ENCODE data around the gene TRPC4.

TRPC4 gene

DNA sequence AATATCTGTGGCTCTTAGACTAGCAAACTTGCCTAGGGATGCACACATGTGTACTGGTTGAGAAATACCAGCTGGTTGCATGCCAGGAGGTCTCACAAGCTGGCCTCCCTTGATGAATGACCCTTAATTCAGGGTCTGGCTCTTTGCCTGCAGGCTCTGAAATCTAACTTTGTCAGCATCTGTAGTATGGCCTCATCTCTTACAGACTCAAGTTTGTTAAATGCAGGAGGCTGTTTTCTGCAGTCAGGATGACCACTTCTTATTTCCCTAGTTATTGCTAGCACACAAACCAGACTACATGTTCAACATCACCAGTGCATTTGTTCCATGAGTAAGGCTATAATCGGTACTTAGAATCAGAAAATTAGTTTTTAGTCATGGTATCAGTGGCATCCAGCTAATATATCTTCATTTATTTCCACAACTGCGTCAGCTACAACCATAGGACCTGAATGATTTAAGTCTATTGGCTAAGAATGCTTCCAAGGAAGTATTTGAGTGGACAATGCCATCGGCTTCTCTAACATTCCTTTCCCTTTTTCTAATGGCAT is 247.7 kb downstream of the TRPC4 start:
- no peaks in the 10 kb centered on the region for H3K79me2 ChIP-seq (ENCODE audit: low read length)
- no peak overlapping the region for H3K27ac ChIP-seq (ENCODE audit: low read length)
- TF ChIP-seq, protein P1, sequence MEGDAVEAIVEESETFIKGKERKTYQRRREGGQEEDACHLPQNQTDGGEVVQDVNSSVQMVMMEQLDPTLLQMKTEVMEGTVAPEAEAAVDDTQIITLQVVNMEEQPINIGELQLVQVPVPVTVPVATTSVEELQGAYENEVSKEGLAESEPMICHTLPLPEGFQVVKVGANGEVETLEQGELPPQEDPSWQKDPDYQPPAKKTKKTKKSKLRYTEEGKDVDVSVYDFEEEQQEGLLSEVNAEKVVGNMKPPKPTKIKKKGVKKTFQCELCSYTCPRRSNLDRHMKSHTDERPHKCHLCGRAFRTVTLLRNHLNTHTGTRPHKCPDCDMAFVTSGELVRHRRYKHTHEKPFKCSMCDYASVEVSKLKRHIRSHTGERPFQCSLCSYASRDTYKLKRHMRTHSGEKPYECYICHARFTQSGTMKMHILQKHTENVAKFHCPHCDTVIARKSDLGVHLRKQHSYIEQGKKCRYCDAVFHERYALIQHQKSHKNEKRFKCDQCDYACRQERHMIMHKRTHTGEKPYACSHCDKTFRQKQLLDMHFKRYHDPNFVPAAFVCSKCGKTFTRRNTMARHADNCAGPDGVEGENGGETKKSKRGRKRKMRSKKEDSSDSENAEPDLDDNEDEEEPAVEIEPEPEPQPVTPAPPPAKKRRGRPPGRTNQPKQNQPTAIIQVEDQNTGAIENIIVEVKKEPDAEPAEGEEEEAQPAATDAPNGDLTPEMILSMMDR (IDR thresholded peaks at IDR 0.05; ENCODE audit: low read depth, low read length): no peak
- TF ChIP-seq EZH2phosphoT487 (IDR thresholded peaks at IDR 0.05; ENCODE audit: low read depth): no peak
- no peaks in the 10 kb centered on the region for H3K4me1 ChIP-seq (ENCODE audit: low read length)
- no peaks in the 10 kb centered on the region for H3K9me3 ChIP-seq (ENCODE audit: insufficient read depth, low read length)
- no peaks in the 10 kb centered on the region for H4K20me1 ChIP-seq (ENCODE audit: insufficient read depth, low read length)
- H3K36me3 ChIP-seq (replicated peaks; ENCODE audit: low read depth, low read length): no peaks in the 10 kb centered on the region
- H3K4me2 ChIP-seq (ENCODE audit: low read length): no peak overlapping the region
- peaks cover 3% of the 10 kb centered on the region; the same call in 1 of the 2 replicates for H3K27me3 ChIP-seq (ENCODE audit: low read depth, low read length)
- no peak overlapping the region for H3K9ac ChIP-seq (ENCODE audit: low read length)
- no peak overlapping the region for H3K4me3 ChIP-seq (ENCODE audit: low read length)
- no peak overlapping the region for H2AFZ ChIP-seq (ENCODE audit: low read depth, low read length)

DNA sequence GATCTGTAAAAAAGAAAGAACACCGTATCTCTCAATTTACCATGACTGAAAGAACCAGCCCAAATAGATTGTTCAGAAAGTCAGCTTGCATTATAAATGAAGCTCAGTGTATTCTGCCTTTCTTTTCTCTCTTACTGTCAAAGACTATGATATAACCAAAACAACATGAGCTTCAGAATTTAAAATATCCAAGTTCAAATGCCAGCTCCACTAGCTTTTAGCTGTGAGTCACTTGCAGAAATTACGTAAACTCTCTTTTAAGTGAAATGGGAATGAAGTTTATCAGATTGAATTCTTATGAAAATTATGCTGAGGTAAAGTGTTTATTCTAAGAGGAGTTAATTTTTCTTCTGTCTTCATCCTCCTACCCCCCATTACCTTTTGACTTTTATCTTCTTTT is 251.0 kb downstream of the TRPC4 start:
- Histone ChIP-seq H3K36me3 (replicated peaks; ENCODE audit: low read depth, low read length) (no peaks in the 10 kb centered on the region), H4K20me1 (ENCODE audit: insufficient read depth, low read length) (no peaks in the 10 kb centered on the region), H3K9ac (ENCODE audit: low read length) (no peak overlapping the region), H3K4me2 (ENCODE audit: low read length) (no peak overlapping the region), H3K4me3 (ENCODE audit: low read length) (no peak overlapping the region), H3K9me3 (ENCODE audit: insufficient read depth, low read length) (no peaks in the 10 kb centered on the region), H3K79me2 (ENCODE audit: low read length) (no peaks in the 10 kb centered on the region), H3K27ac (ENCODE audit: low read length) (no peak overlapping the region), H3K27me3 (ENCODE audit: low read depth, low read length) (peaks cover 5% of the 10 kb centered on the region), H2AFZ (ENCODE audit: low read depth, low read length) (no peak overlapping the region), H3K4me1 (ENCODE audit: low read length) (no peaks in the 10 kb centered on the region)
- TF ChIP-seq, protein P1 (IDR thresholded peaks at IDR 0.05; ENCODE audit: low read depth, low read length): no peak
- TF ChIP-seq EZH2phosphoT487 (IDR thresholded peaks at IDR 0.05; ENCODE audit: low read depth): no peak

DNA sequence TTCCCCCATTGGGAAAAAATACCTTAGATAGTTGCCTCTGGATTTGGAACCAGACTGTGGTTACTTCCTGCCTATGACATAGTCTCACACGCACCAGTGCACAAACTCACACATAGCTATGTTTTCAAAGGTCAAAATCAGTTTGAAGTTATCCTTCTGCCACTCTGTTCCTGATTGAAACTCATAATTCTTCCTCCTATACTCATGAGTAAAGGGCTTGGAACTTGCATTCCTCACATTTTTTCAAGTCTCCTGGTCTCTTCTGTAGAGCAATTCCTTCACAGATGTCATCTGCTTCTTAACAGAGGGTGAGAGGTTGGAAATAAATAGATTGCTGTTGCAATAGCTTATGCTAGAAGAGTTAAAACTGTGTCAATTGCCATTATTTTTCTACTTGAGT is 252.4 kb downstream of the TRPC4 start:
- Histone ChIP-seq H3K9ac (ENCODE audit: low read length) (no peak overlapping the region), H2AFZ (ENCODE audit: low read depth, low read length) (no peak overlapping the region), H3K4me3 (ENCODE audit: low read length) (no peak overlapping the region), H4K20me1 (ENCODE audit: insufficient read depth, low read length) (no peaks in the 10 kb centered on the region), H3K4me1 (ENCODE audit: low read length) (no peaks in the 10 kb centered on the region), H3K79me2 (ENCODE audit: low read length) (no peaks in the 10 kb centered on the region), H3K4me2 (ENCODE audit: low read length) (no peak overlapping the region), H3K9me3 (ENCODE audit: insufficient read depth, low read length) (no peaks in the 10 kb centered on the region), H3K36me3 (replicated peaks; ENCODE audit: low read depth, low read length) (no peaks in the 10 kb centered on the region), H3K27me3 (ENCODE audit: low read depth, low read length) (peaks cover 5% of the 10 kb centered on the region), H3K27ac (ENCODE audit: low read length) (no peak overlapping the region)
- TF ChIP-seq, protein P1 (IDR thresholded peaks at IDR 0.05; ENCODE audit: low read depth, low read length): no peak
- no peak for TF ChIP-seq EZH2phosphoT487 (IDR thresholded peaks at IDR 0.05; ENCODE audit: low read depth)

DNA sequence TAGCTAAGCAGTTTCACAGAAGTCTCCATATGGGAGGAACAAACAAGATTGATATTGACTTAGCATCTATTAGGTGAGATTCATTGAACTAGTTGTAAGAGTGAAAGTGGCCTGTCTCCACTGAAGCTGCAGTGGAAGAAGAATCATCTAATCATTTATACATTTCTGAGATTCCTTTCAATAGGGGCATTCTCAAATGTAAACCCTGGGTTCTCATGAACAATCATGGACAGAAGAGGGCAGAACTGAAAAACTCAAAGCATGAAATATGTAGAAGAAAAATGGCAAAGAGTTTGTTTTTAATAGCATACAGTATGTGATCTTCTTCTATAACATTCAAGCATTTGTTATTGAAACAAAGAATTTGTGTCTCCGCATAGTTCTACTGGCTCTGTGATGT is 253.4 kb downstream of the TRPC4 start:
- Histone ChIP-seq H3K4me2 (ENCODE audit: low read length) (no peak overlapping the region), H3K79me2 (ENCODE audit: low read length) (no peaks in the 10 kb centered on the region), H3K36me3 (replicated peaks; ENCODE audit: low read depth, low read length) (no peaks in the 10 kb centered on the region), H3K4me1 (ENCODE audit: low read length) (no peaks in the 10 kb centered on the region), H3K9me3 (ENCODE audit: insufficient read depth, low read length) (no peaks in the 10 kb centered on the region), H3K9ac (ENCODE audit: low read length) (no peak overlapping the region), H3K27me3 (ENCODE audit: low read depth, low read length) (peaks cover 5% of the 10 kb centered on the region), H3K27ac (ENCODE audit: low read length) (no peak overlapping the region), H2AFZ (ENCODE audit: low read depth, low read length) (no peak overlapping the region), H4K20me1 (ENCODE audit: insufficient read depth, low read length) (no peaks in the 10 kb centered on the region), H3K4me3 (ENCODE audit: low read length) (no peak overlapping the region)
- TF ChIP-seq, protein P1 (IDR thresholded peaks at IDR 0.05; ENCODE audit: low read depth, low read length): no peak
- TF ChIP-seq EZH2phosphoT487 (IDR thresholded peaks at IDR 0.05; ENCODE audit: low read depth): no peak

Data from OCI-LY3 (cell line).